Inferior parietal cortex (tissue), 1 donor: ENCODE results near the gene PCYT2.

Source experiments
- DNase-seq: peaks from one replicate; pipeline ENCODE4 v3.0.0-alpha.2; 2016; ENCODE audit errors: extremely low spot score

PCYT2 gene

GRCh38 chr17:81901167-81902022 is 9.8 kb downstream of the PCYT2 start:
- no peak for DNase-seq

- no peak for DNase-seq
Measured at GRCh38 chr17:81900181-81900820, 10.9 kb downstream of the PCYT2 start.

DNA sequence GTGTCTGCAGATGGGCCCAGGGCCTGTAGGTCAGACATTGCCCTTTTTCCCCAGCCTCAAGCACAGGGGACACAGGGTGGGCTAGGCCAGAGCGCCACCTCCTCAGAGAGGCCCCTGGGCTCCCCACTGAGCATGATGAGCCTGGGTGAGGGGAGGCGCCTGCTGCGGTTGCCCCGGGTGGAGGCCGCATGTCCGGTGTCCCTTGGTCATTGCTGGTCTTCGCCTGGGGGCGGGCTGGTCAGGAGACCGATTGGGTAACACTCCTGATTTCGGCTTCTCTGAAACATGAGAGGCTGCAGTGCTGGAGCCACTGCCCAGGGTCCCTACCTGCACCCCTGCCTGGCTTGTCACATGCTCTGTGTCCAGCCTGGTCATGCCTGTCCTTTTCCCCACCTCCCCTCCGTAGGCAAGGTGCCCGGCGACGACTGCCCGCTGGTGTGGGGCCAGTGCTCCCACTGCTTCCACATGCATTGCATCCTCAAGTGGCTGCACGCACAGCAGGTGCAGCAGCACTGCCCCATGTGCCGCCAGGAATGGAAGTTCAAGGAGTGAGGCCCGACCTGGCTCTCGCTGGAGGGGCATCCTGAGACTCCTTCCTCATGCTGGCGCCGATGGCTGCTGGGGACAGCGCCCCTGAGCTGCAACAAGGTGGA is 11.6 kb downstream of the PCYT2 start:
- DNase-seq, result no peak

GRCh38 chr17:81898885-81899284 is 12.3 kb downstream of the PCYT2 start:
- no peak for DNase-seq

DNA sequence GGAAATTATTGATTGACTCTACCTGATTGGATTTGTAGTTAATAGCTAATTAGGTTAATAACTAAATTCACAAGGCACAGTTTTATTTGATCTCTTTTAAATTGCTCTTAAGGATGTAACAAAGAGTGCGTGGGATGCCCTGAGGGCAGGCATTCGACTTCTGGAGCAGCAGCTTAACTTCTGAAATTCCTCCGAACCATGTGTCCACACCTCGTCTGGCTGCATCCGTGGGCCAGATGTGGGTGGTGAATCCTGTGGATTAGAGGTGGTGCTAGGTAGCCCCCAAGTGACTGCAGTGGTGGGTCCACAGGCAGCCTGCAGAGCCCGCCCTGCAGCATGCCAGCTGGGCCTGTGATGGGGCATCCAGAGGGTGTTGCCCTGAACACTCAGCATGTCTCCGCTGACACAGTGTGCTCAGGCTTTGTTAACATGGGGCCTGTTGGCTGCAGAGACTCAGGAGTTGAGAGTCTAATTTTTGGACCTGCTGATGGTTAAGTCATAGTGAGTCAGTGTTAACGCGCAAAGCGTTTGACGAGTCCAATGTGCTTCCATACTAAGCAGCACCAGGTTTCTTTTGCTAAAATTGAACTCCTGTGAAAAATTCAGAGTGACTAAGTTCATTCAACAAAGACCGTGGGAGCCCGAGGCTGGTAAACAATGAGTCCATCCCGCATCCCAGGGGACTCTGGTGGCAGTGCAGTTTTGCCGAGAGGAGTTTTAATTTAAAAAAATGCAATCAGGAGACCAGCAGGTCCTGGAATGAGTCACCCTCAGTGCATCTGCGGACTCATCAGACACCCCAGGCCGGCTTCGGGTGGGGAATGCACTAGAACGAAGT is 13.0 kb downstream of the PCYT2 start:
- peak; percentile 54 for DNase-seq

DNA sequence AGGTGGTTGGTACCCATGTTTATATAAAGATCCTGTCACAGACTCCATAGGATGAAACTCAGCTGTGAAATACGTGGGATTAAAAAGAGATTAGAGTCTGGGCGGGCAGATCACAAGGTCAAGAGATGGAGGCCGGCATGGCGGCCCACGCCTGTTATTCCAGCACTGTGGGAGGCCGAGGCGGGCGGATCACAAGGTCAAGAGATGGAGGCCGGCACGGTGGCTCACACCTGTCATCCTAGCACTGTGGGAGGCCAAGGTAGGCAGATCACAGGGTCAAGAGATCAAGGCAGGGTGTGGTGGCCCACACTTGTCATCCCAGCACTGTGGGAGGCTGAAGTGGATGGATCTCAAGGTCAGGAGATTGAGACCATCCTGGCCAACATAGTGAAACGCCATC is 15.8 kb downstream of the PCYT2 start:
- no peak for DNase-seq

- DNase-seq, result no peak
Measured at GRCh38 chr17:81891303-81891552, 20.0 kb downstream of the PCYT2 start.

DNA sequence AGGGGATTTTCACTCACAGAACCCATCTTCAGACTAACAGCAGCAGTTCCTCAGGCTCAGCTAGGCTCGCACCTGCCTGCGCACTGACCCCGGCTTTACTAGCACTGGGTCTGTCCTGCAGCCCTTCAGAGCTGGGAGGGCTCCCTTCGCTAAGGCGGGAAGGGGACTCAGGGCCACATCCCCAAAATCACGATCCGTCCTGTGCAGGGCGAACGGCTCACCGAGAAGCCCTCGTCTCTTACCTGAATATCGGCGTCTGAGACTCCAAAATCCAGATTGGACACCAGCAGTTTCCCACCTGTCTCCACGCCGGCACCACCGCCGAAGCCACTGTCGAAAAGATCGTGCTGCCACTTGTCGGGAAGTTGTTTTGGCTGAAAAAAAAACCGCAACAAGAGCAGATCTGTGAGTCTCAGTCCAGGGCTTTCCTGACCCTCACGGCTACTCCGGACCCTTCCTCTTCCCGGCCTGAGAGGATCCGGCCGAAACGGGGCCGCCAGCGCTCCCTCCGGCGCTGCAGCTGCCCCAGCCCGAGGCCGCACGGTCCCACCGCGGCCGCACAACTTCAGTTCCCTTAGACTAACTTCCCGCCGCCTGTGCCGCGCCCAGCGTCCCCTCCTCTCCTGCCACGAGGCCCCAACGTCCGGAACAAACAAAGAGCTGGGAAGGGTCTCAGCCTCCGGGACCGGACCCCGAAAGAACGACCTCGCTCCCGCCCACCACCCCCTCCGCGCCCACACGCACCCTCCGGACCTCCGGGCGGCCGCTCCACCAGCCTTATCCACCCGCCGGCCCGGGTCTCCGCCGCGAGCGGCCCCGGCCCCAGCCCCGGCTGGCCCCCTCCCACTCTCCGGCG is 20.5 kb downstream of the PCYT2 start:
- no peak for DNase-seq

GRCh38 chr17:81889602-81890001 is 21.6 kb downstream of the PCYT2 start:
- DNase-seq, result no peak

GRCh38 chr17:81888988-81889595 is 22.1 kb downstream of the PCYT2 start:
- no peak for DNase-seq

DNA sequence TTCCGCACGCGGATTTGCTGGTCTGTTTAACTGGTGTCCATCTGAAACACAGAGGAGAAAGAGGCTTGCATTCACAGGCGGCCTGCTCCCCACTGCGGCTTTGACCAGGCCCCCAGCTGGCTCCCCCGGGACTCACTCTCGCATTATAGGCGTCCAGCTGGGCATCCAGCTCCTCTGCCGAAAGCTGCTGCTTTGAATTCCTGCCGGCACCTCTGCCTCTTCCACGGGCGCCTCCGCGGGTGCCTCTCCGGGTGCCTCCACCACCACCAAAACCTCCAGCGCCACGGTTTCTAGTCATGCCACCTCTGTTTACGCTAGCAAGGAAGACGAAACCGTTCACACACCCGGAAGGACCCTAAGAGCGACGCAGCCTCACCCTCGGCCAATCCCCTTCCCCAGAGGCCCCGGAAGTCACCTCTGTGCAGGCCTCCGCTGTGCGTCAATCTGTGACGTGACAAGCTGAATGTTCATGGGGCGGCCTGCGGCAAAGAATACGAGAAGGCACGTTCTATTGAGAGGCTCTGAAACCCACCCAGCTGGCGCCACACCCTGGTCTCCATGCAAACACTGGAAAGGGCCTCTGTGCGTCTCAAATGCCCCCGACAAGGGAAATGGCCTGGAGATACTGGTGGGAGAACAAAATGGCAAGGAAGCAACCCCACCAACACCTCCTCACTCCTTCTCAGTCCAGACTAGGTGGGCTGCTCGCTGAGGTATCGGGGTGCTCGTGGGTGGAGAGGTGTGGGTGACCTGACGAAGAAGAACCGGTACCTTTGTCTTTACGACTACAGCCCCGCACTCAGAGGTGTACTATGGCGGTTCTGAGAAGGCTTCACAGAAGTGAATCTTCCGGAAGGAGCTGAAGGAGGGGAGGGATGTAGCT is 22.9 kb downstream of the PCYT2 start:
- no peak for DNase-seq

DNA sequence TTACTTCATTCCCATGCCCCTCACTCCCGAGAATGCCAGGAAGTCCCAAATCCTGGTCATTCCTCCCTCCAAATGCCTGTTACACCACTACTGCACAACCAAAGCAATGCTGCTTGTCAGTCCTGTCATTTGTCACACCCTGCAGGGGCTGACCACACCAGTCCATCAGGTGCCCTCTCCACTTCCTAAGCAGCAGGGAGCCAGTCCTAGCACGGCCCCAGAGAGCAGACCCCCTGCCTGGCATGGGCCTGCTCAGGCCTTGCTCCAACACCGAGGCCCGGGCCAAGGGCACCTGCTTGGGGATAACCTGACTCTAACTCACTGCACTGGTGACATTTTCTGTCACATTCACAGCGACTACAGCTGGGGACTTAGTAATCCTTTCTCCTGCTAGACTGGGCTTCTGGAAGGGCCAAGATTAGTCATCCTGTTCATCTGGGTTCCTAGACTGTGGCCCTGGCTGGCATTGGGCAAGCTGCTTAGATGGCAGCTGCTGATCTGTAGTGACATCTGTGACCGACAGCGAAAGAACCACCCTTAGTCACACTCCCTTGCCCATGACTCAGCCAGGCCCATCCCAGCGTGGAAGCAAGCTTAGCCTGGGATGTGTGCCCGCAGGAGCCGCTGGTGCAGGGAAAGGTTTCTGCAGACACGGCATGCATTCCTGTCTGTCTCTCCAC is 25.2 kb downstream of the PCYT2 start:
- no peak for DNase-seq

DNA sequence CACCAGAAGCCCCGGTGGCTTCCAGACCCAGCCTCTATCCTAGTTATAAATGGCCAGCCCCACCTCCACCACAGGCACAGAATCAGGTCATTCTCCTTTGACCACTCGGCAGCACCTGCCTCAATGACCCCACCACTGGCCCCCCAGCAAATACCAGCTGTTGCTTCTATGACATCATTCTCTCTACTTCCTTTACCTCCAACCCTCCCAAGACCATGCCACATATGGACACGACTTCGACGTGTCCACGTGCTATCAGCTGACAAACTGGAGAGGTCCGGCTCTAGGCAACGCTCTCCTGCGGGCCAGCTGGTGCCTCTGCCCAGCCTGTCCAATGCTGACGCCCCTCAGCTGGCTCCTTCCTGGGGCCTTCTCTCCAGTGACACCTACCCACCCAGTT is 25.7 kb downstream of the PCYT2 start:
- DNase-seq, result no peak

DNA sequence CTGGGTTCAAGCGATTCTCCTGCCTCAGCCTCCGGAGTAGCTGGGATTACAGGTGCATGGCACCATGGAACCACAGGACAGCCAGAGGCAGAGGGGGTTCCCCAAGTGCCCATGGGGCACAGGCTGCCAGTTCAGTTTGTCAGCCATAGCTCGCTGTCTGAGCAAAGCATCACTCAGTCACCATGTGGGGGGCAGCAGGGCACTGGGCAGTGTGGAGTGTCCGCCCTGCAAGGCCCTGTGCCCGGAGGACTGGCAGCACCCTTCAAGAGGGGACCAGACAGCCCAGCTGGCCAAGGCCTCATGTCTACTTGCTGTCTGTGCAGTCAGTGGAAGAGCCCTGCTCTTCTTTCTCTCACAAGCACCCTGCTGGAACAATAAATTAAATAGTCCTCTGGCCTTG is 26.2 kb downstream of the PCYT2 start:
- no peak for DNase-seq

DNA sequence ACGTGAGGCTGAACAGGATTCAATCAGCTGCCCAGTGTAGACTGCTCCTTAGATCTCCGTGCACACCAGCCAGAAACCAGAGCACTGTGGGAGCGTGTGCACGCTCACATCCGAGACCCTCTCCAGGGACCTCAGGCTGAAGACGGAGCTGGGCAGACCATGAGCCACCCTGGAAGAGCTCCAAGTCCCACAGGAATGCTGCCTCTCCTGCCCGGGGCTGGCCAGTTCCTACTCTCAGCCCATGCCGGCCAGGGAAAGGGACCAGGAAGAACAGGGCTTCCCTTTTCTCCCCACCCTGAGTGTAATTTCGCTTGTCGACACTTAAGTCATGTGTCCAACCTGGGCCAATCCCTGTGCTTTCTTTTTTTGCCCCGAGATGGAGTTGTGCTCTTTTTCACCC is 26.7 kb downstream of the PCYT2 start:
- DNase-seq, result no peak

- DNase-seq, result no peak
Measured at GRCh38 chr17:81879121-81879520, 32.1 kb downstream of the PCYT2 start.

GRCh38 chr17:81878294-81878693 is 32.9 kb downstream of the PCYT2 start:
- DNase-seq, result no peak

GRCh38 chr17:81877569-81877968 is 33.6 kb downstream of the PCYT2 start:
- no peak for DNase-seq
